COR-L47 (cell line): Measurements from ENCODE around the gene CCDC81.
"Not testable (repeated sequence)": the region's sequence is repeated elsewhere in the genome, so short reads cannot be mapped to it uniquely, and the experiment has no call there.

Experiments used
- DNase-seq: peaks from one replicate; lab custom pipeline; 2025; lab: John Stamatoyannopoulos, UW

Gene CCDC81

GRCh38 chr11:86388198-86388597 lies 13.5 kb downstream of the CCDC81 start:
- DNase-seq: no peak

- no peak for DNase-seq
Measured at GRCh38 chr11:86390487-86390886, 15.8 kb downstream of the CCDC81 start.

- no peak for DNase-seq
Measured at GRCh38 chr11:86395061-86395551, 20.4 kb downstream of the CCDC81 start.

- DNase-seq: no peak
Measured at GRCh38 chr11:86396396-86396795, 21.7 kb downstream of the CCDC81 start.

- DNase-seq: no peak
Measured at GRCh38 chr11:86397351-86397750, 22.7 kb downstream of the CCDC81 start.

- DNase-seq: no peak
Measured at GRCh38 chr11:86398106-86398505, 23.4 kb downstream of the CCDC81 start.

- DNase-seq: no peak
Measured at GRCh38 chr11:86403458-86403857, 28.8 kb downstream of the CCDC81 start.

- no peak for DNase-seq
Measured at GRCh38 chr11:86408845-86409244, 34.2 kb downstream of the CCDC81 start.

- DNase-seq: no peak
Measured at GRCh38 chr11:86414032-86414431, 39.3 kb downstream of the CCDC81 start.

GRCh38 chr11:86415026-86415425 lies 40.3 kb downstream of the CCDC81 start:
- no peak for DNase-seq

- DNase-seq: no peak
Measured at GRCh38 chr11:86416494-86416893, 41.8 kb downstream of the CCDC81 start.

GRCh38 chr11:86416951-86417350 lies 42.3 kb downstream of the CCDC81 start:
- DNase-seq: not testable (repeated sequence)

- no peak for DNase-seq
Measured at GRCh38 chr11:86418106-86418505, 43.4 kb downstream of the CCDC81 start.

- DNase-seq: no peak
Measured at GRCh38 chr11:86418513-86418912, 43.8 kb downstream of the CCDC81 start.

GRCh38 chr11:86418917-86419316 lies 44.2 kb downstream of the CCDC81 start:
- DNase-seq: peak; percentile 6

GRCh38 chr11:86421946-86422345 lies 47.3 kb downstream of the CCDC81 start:
- DNase-seq: no peak

GRCh38 chr11:86422371-86422770 lies 47.7 kb downstream of the CCDC81 start:
- no peak for DNase-seq

- not testable (repeated sequence) for DNase-seq
Measured at GRCh38 chr11:86423488-86423887, 48.8 kb downstream of the CCDC81 start.

- DNase-seq: no peak
Measured at GRCh38 chr11:86427441-86427840, 52.8 kb downstream of the CCDC81 start.

GRCh38 chr11:86431258-86431657 lies 56.6 kb downstream of the CCDC81 start:
- no peak for DNase-seq

- DNase-seq: not testable (repeated sequence)
Measured at GRCh38 chr11:86433361-86434095, 58.8 kb downstream of the CCDC81 start.

GRCh38 chr11:86435711-86436110 lies 61.0 kb downstream of the CCDC81 start:
- no peak for DNase-seq

- no peak for DNase-seq
Measured at GRCh38 chr11:86438685-86439084, 64.0 kb downstream of the CCDC81 start.

- no peak for DNase-seq
Measured at GRCh38 chr11:86440305-86440716, 65.6 kb downstream of the CCDC81 start.
